H1 (cell line): ENCODE data around the gene RRAS2. TPM values are rescaled to one million over a fixed set of nuclear protein-coding genes. Genes with fewer than 3 reads are reported as not detected.

Experiments used
- CTCF ChIA-PET: fragments of 300-600 bp; sonication (Branson Sonifier 250); formaldehyde crosslinking; loops from one replicate; lab custom pipeline; 2021; ENCODE audit not compliant: partially characterized antibody; lab: Charles Lee
- POLR2A ChIA-PET: fragments of 300-600 bp; sonication (Branson Sonifier 250); formaldehyde crosslinking; loops from one replicate; lab custom pipeline; 2021; ENCODE audit warnings: inconsistent platforms; ENCODE audit not compliant: partially characterized antibody; lab: Charles Lee
- DNase-seq, 2 experiments: peaks; one replicate each; pipeline versions ENCODE4 v3.0.0 to v3.0.0-alpha.2; 2010 to 2022; ENCODE audit warnings: low spot score in 2 of 2, low read depth in 1 of 2, mixed read lengths in 1 of 2
- FAIRE-seq: peaks from 2 replicates; lab custom pipeline; 2011; peaks lifted over from hg19 to GRCh38; lab: Jason Lieb, UNC
- H2AFZ ChIP-seq: 2 replicates; pipeline ENCODE4 v1.8.1; 2012; ENCODE audit warnings: low read length, inconsistent platforms
- H2AK5ac ChIP-seq: 2 replicates; pipeline ENCODE4 v1.6.1; 2013; ENCODE audit warnings: low read depth, low read length
- H2BK120ac ChIP-seq: replicated peaks from 2 replicates; pipeline ENCODE3; 2013; ENCODE audit warnings: low read depth, low read length, inconsistent platforms
- H2BK12ac ChIP-seq: 2 replicates; pipeline ENCODE4 v1.6.1; 2013; ENCODE audit warnings: low read depth, low read length
- H2BK15ac ChIP-seq: 2 replicates; pipeline ENCODE4 v1.6.1; 2013; ENCODE audit warnings: low read length
- H2BK20ac ChIP-seq: 2 replicates; pipeline ENCODE4 v1.6.1; 2013; ENCODE audit warnings: low read length
- H2BK5ac ChIP-seq: 2 replicates; pipeline ENCODE4 v1.6.1; 2013; ENCODE audit warnings: low read depth, low read length
- H3K14ac ChIP-seq: 2 replicates; pipeline ENCODE4 v1.6.1; 2013; ENCODE audit warnings: inconsistent platforms; ENCODE audit not compliant: insufficient read length
- H3K18ac ChIP-seq: 2 replicates; pipeline ENCODE4 v1.6.1; 2013; ENCODE audit warnings: low read length; ENCODE audit errors: extremely low read depth
- H3K23ac ChIP-seq: 2 replicates; pipeline ENCODE4 v1.6.1; 2013; ENCODE audit warnings: inconsistent platforms; ENCODE audit not compliant: insufficient read length
- H3K23me2 ChIP-seq: 2 replicates; pipeline ENCODE4 v1.6.1; 2013; ENCODE audit warnings: low read depth, low read length
- H3K27ac ChIP-seq: 2 replicates; pipeline ENCODE4 v1.6.1; 2011; ENCODE audit warnings: low read depth, low read length, inconsistent platforms
- H3K27me3 ChIP-seq, 4 experiments: replicated peaks in 1 of 4; 1 replicate in 1 of 4; 2 replicates in 3 of 4; pipeline versions ENCODE4 v1.6.1 to v1.8.1; 2011 to 2013; ENCODE audit warnings: low read length in 3 of 4, mild to moderate bottlenecking in 3 of 4, inconsistent platforms in 2 of 4, mixed read lengths in 2 of 4, moderate library complexity in 1 of 4; ENCODE audit not compliant: control insufficient read depth in 3 of 4, insufficient read depth in 3 of 4; ENCODE audit errors: extremely low read depth in 1 of 4
- H3K36me3 ChIP-seq, 4 experiments: 2 replicates each; pipeline versions ENCODE4 v1.6.1 to v1.8.1; 2011 to 2013; ENCODE audit warnings: mild to moderate bottlenecking in 4 of 4, low read length in 3 of 4, moderate library complexity in 2 of 4, control low read depth in 1 of 4, inconsistent platforms in 1 of 4; ENCODE audit not compliant: insufficient read depth in 4 of 4, control insufficient read depth in 2 of 4
- H3K4ac ChIP-seq: replicated peaks from 2 replicates; pipeline ENCODE3; 2013; ENCODE audit warnings: low read length, low read depth, mixed read lengths, inconsistent platforms; ENCODE audit not compliant: insufficient read length
- H3K4me1 ChIP-seq, 4 experiments: replicated peaks in 1 of 4; 1 replicate in 1 of 4; 2 replicates in 3 of 4; pipeline versions ENCODE4 v1.6.1 to v1.8.1; 2011 to 2013; ENCODE audit warnings: low read length in 3 of 4, inconsistent platforms in 2 of 4, mixed read lengths in 1 of 4; ENCODE audit not compliant: insufficient read depth in 4 of 4, control insufficient read depth in 3 of 4
- H3K4me2 ChIP-seq, 2 experiments: 2 replicates each; pipeline versions ENCODE4 v1.6.1 to v1.8.1; 2011 to 2013; ENCODE audit warnings: low read depth in 2 of 2, low read length in 2 of 2, control low read depth in 1 of 2, inconsistent platforms in 1 of 2, mild to moderate bottlenecking in 1 of 2; ENCODE audit not compliant: insufficient read depth in 1 of 2
- H3K4me3 ChIP-seq, 4 experiments: fragments of 200-600, 300-600 bp in 1 of 4; sonication (generic), shearing (Covaris generic), sonication (Bioruptor Twin) in 1 of 4; 2 replicates each; pipeline versions ENCODE4 v1.5.1 to v1.8.1; 2011 to 2016; ENCODE audit warnings: low read length in 4 of 4, low read depth in 3 of 4, control low read depth in 2 of 4, inconsistent platforms in 2 of 4, mild to moderate bottlenecking in 2 of 4, mixed read lengths in 1 of 4, moderate library complexity in 1 of 4; ENCODE audit not compliant: insufficient read depth in 2 of 4; ENCODE audit errors: extremely low read depth in 1 of 4
- H3K56ac ChIP-seq: replicated peaks from 2 replicates; pipeline ENCODE3; 2013; ENCODE audit warnings: low read depth, mild to moderate bottlenecking, mixed read lengths, low read length, inconsistent platforms; ENCODE audit not compliant: insufficient read length
- H3K79me1 ChIP-seq: 2 replicates; pipeline ENCODE4 v1.6.1; 2013; ENCODE audit warnings: low read depth, low read length, control low read depth
- H3K79me2 ChIP-seq, 2 experiments: 2 replicates each; pipeline versions ENCODE4 v1.6.1 to v1.8.1; 2012 to 2013; ENCODE audit warnings: low read length in 2 of 2, mild to moderate bottlenecking in 2 of 2, inconsistent platforms in 1 of 2; ENCODE audit not compliant: insufficient read depth in 2 of 2, control insufficient read depth in 1 of 2
- H3K9ac ChIP-seq, 4 experiments: replicated peaks in 1 of 4; 1 replicate in 1 of 4; 2 replicates in 3 of 4; pipeline versions ENCODE4 v1.6.1 to v1.8.1; 2011 to 2013; ENCODE audit warnings: low read depth in 3 of 4, low read length in 3 of 4, control low read depth in 2 of 4, mild to moderate bottlenecking in 2 of 4, moderate library complexity in 2 of 4, inconsistent platforms in 1 of 4; ENCODE audit errors: extremely low read depth in 1 of 4
- H3K9me3 ChIP-seq, 2 experiments: 2 replicates each; pipeline versions ENCODE4 v1.6.1 to v1.8.1; 2012 to 2013; ENCODE audit warnings: mild to moderate bottlenecking in 2 of 2, moderate library complexity in 2 of 2, control low read depth in 1 of 2, inconsistent platforms in 1 of 2, low read depth in 1 of 2, low read length in 1 of 2, mixed read lengths in 1 of 2; ENCODE audit not compliant: insufficient read depth in 2 of 2
- H4K20me1 ChIP-seq, 2 experiments: replicated peaks in 1 of 2; 2 replicates each; pipeline versions ENCODE3 to v1.8.1; 2011 to 2013; ENCODE audit warnings: inconsistent platforms in 2 of 2, low read length in 2 of 2, mild to moderate bottlenecking in 1 of 2; ENCODE audit not compliant: insufficient read depth in 2 of 2, control insufficient read depth in 1 of 2
- H4K5ac ChIP-seq: 2 replicates; pipeline ENCODE4 v1.6.1; 2013; ENCODE audit warnings: low read length, low read depth, mixed read lengths, inconsistent platforms; ENCODE audit not compliant: insufficient read length
- H4K8ac ChIP-seq: 2 replicates; pipeline ENCODE4 v1.8.0; 2013; ENCODE audit warnings: mild to moderate bottlenecking, moderate library complexity, low read length, inconsistent platforms; ENCODE audit not compliant: insufficient read depth; ENCODE audit errors: extremely low read depth
- H4K91ac ChIP-seq: replicated peaks from 2 replicates; pipeline ENCODE3; 2013; ENCODE audit warnings: low read length, mixed read lengths, inconsistent platforms; ENCODE audit not compliant: insufficient read length
- ASH2L ChIP-seq: fragments of 200-600, 300-600 bp; sonication (generic); IDR thresholded peaks from one replicate; pipeline ENCODE4 v1.7.1; 2017; ENCODE audit warnings: low read length
- CREB1 ChIP-seq: IDR thresholded peaks from 2 replicates; pipeline ENCODE4 v1.6.1; 2012; ENCODE audit warnings: inconsistent platforms
- CTCF ChIP-seq, 3 experiments: IDR thresholded peaks; 1 replicate in 2 of 3; 2 replicates in 1 of 3; pipeline versions ENCODE4 v1.5.1 to v1.6.1; 2011; ENCODE audit warnings: low read length in 3 of 3, mild to moderate bottlenecking in 3 of 3, inconsistent platforms in 2 of 3, low read depth in 1 of 3, moderate library complexity in 1 of 3; ENCODE audit not compliant: insufficient read depth in 1 of 3; ENCODE audit errors: control extremely low read depth in 1 of 3
- HDAC2 ChIP-seq, 2 experiments: fragments of 300-600 bp in 1 of 2; sonication (generic) in 1 of 2; IDR thresholded peaks; 2 replicates each; pipeline ENCODE4 v1.6.1; 2011 to 2012; ENCODE audit warnings: low read depth in 2 of 2, low read length in 2 of 2, mild to moderate bottlenecking in 2 of 2, moderate library complexity in 2 of 2, borderline replicate concordance in 1 of 2, inconsistent platforms in 1 of 2
- KDM4A ChIP-seq: IDR thresholded peaks from one replicate; pipeline ENCODE4 v1.7.1; 2012; ENCODE audit warnings: low read depth, mild to moderate bottlenecking, moderate library complexity, low read length, inconsistent platforms; ENCODE audit not compliant: severe bottlenecking
- KDM5A ChIP-seq: fragments of 200-600 bp; IDR thresholded peaks from 2 replicates; pipeline ENCODE4 v1.7.1; 2012; ENCODE audit warnings: mild to moderate bottlenecking, low read length, inconsistent platforms, mixed read lengths
- NRF1 ChIP-seq: IDR thresholded peaks from 2 replicates; pipeline ENCODE4 v1.6.1; 2011; ENCODE audit warnings: mild to moderate bottlenecking, low read depth, low read length, improper control_type of control experiment
- POLR2A ChIP-seq, 2 experiments: IDR thresholded peaks; 1 replicate in 1 of 2; 2 replicates in 1 of 2; pipeline ENCODE4 v1.6.1; 2011; ENCODE audit warnings: low read depth in 2 of 2, low read length in 2 of 2, mild to moderate bottlenecking in 2 of 2; ENCODE audit errors: control extremely low read depth in 1 of 2
- POLR2AphosphoS5 ChIP-seq: IDR thresholded peaks from 2 replicates; pipeline ENCODE4 v1.6.1; 2011; ENCODE audit warnings: low read depth, low read length
- RFX5 ChIP-seq: IDR thresholded peaks from 2 replicates; pipeline ENCODE4 v1.6.1; 2011; ENCODE audit warnings: low read depth, low read length, improper control_type of control experiment, borderline replicate concordance
- SIX5 ChIP-seq: IDR thresholded peaks from 2 replicates; pipeline ENCODE4 v1.6.1; 2011; ENCODE audit warnings: mild to moderate bottlenecking, low read depth, low read length
- SP2 ChIP-seq: IDR thresholded peaks from 2 replicates; pipeline ENCODE4 v1.6.1; 2012; ENCODE audit warnings: mild to moderate bottlenecking, low read length, inconsistent platforms
- TCF12 ChIP-seq: IDR thresholded peaks from 2 replicates; pipeline ENCODE4 v1.6.1; 2011; ENCODE audit warnings: low read depth, mild to moderate bottlenecking, low read length
- WGBS, 2 experiments: shearing (Covaris generic) in 1 of 2; methylation state at CpG; one replicate each; pipeline versions ENCODE4 v1.1.6 to v1.1.7; 2013 to 2015; ENCODE audit warnings: low lambda C conversion rate in 2 of 2, mixed read lengths in 2 of 2, inconsistent platforms in 1 of 2, low coverage in 1 of 2, missing lambda C conversion rate in 1 of 2; ENCODE audit not compliant: insufficient replicate concordance in 2 of 2, insufficient coverage in 1 of 2, insufficient read length in 1 of 2; ENCODE audit errors: extremely low coverage in 1 of 2, missing lambda C conversion rate in 1 of 2; 5-methylcytosine and 5-hydroxymethylcytosine counted together
- polyA plus RNA-seq, 7 experiments: library from polyadenylated mRNA; depleted of rRNA in 3 of 7; stranded (reverse) in 5 of 7; unstranded in 2 of 7; fragments of >200 nt in 5 of 7; fragments of 200-250 nt in 2 of 7; gene quantifications; 1 replicate in 5 of 7; 2 replicates in 1 of 7; 4 replicates in 1 of 7; pipeline versions ENCODE4 v1.2.1 to v1.2.3, GENCODE V29; 2011 to 2013; ENCODE audit warnings: missing spikeins in 2 of 7, mixed read lengths in 2 of 7
- total RNA-seq: library from RNA; stranded (reverse); fragmentation: NEBNext Ultra II Directional; extraction: Animal tissue kit (Norgen Biotek cat#: 25700); gene quantifications from 2 replicates; pipeline ENCODE4 v1.2.1, GENCODE V29; 2021

Gene RRAS2
- total and polyA plus RNA-seq, 2 of the 8 experiments (the other 6 are each of a cell fraction or from before 2014, with no cell fraction given), result 72.3 to 234 TPM

- Histone ChIP-seq H4K8ac (no peak overlapping the region), H3K79me2 (peaks cover 19 to 33% of the 10 kb centered on the region in 2 experiments), H2BK20ac (no peak overlapping the region), H4K91ac (no peak overlapping the region), H3K18ac (no peak overlapping the region), H3K9ac (no peak overlapping the region), H3K14ac (no peak overlapping the region), H3K23ac (no peak overlapping the region), H2AFZ (no peak overlapping the region), H3K27ac (no peak overlapping the region), H3K23me2 (peaks cover 6% of the 10 kb centered on the region), H2BK12ac (no peak overlapping the region), H3K27me3 (no peaks in the 10 kb centered on the region), H2AK5ac (no peak overlapping the region), H3K4me2 (no peak overlapping the region), H4K20me1 (peaks cover 6 to 11% of the 10 kb centered on the region in 2 experiments), H3K56ac (no peak overlapping the region), H3K9me3 (no peaks in the 10 kb centered on the region), H3K4me3 (no peak overlapping the region), H2BK5ac (no peak overlapping the region), H3K36me3 (no peaks in the 10 kb centered on the region; a peak in 1 of 8 replicates), H2BK15ac (no peak overlapping the region), H4K5ac (no peak overlapping the region), H3K4me1 (peaks cover 0 to 7% (median 4%) of the 10 kb centered on the region in 4 experiments; a peak in 6 of 7 replicates), H3K79me1 (no peaks in the 10 kb centered on the region), H2BK120ac (no peak overlapping the region), H3K4ac (no peak overlapping the region)
- CTCF ChIA-PET, result interaction anchor here (1.2 to 3.1 kb wide), 3 partner anchors 13 to 60 kb away, joined by 3 to 27 read pairs (median 11); no protein-coding TSS in a partner anchor
- POLR2A ChIA-PET, result interaction anchor here (1.0 kb wide), 1 partner anchor 55 kb away, joined by 3 read pairs; no protein-coding TSS in a partner anchor
- WGBS, 2 experiments, result 93% methylated on average over 16 of the region's 17 CpGs; no CpG with 5 or more reads in 1 of the 2 experiments
- DNase-seq (no peak), FAIRE-seq (no peak)
- no peak for TF ChIP-seq NRF1
- TF ChIP-seq HDAC2 (IDR thresholded peaks at IDR 0.05; ENCODE audit: borderline replicate concordance in 1 of 2, low read depth in 2 of 2, low read length in 2 of 2), result no peak
- no peak for TF ChIP-seq RFX5
- TF ChIP-seq SIX5, result no peak
- no peak for TF ChIP-seq POLR2AphosphoS5
- TF ChIP-seq KDM5A, result no peak
- no peak for TF ChIP-seq TCF12
- TF ChIP-seq CREB1, result no peak
- TF ChIP-seq KDM4A, result no peak
- no peak for TF ChIP-seq CTCF (IDR thresholded peaks at IDR 0.05; ENCODE audit: control extremely low read depth in 1 of 3, insufficient read depth in 1 of 3, low read depth in 1 of 3, low read length in 3 of 3)
- no peak for TF ChIP-seq SP2
- TF ChIP-seq ASH2L, result no peak
- no peak for TF ChIP-seq POLR2A (IDR thresholded peaks at IDR 0.05; ENCODE audit: control extremely low read depth in 1 of 2, low read depth in 2 of 2, low read length in 2 of 2)
Observed at GRCh38 chr11:14360976-14361375, 2.0 kb upstream of the RRAS2 start.
